Calu3 (cell line): ENCODE measurements around the gene ZNF784. TPM values are rescaled to one million over a fixed set of nuclear protein-coding genes. Genes with fewer than 3 reads are reported as not detected.

ENCODE experiments used
- BruUV-seq: library from RNA; stranded (reverse); fragments of 400-500 nt; replicated peaks from 2 replicates; lab custom pipeline; 2021; lab: Mats Ljungman, UMichigan
- CTCF ChIA-PET: fragments of 300-600 bp; sonication (Branson Sonifier 250); formaldehyde crosslinking; loops from one replicate; lab custom pipeline; 2022; ENCODE audit warnings: antibody characterized with exemption; lab: Charles Lee
- DNase-seq: peaks from one replicate; pipeline ENCODE4 v3.0.0; 2022
- H3K27ac Mint-ChIP-seq: one replicate; pipeline ENCODE4 v1.8.0; 2022; ENCODE audit warnings: mixed read lengths; ENCODE audit not compliant: unreplicated experiment
- H3K27me3 Mint-ChIP-seq: one replicate; pipeline ENCODE4 v1.8.0; 2022; ENCODE audit warnings: mixed read lengths; ENCODE audit not compliant: unreplicated experiment
- H3K36me3 Mint-ChIP-seq: one replicate; pipeline ENCODE4 v1.8.0; 2022; ENCODE audit warnings: mild to moderate bottlenecking, moderate library complexity, mixed read lengths; ENCODE audit not compliant: insufficient read depth, unreplicated experiment
- H3K4me1 Mint-ChIP-seq: one replicate; pipeline ENCODE4 v1.8.0; 2022; ENCODE audit warnings: mild to moderate bottlenecking, low read depth, mixed read lengths; ENCODE audit not compliant: unreplicated experiment
- H3K4me3 Mint-ChIP-seq: one replicate; pipeline ENCODE4 v1.8.0; 2022; ENCODE audit warnings: mild to moderate bottlenecking, low read depth, moderate library complexity, mixed read lengths; ENCODE audit not compliant: unreplicated experiment
- H3K9me3 Mint-ChIP-seq: one replicate; pipeline ENCODE4 v1.8.0; 2022; ENCODE audit warnings: low read depth, mixed read lengths; ENCODE audit not compliant: unreplicated experiment
- CTCF ChIP-seq: fragments of 200-600 bp; IDR thresholded peaks from one replicate; pipeline ENCODE4 v1.8.0; 2022; ENCODE audit warnings: antibody characterized with exemption; ENCODE audit not compliant: unreplicated experiment
- intact Hi-C: fragments of 100-400 bp; cut with micrococcal nuclease; formaldehyde crosslinking; loops from one replicate; pipeline ENCODE4 v1.10.0; 2022; ENCODE audit not compliant: unreplicated experiment
- total RNA-seq: library from RNA; stranded (reverse); gene quantifications from 2 replicates; pipeline ENCODE4 v1.2.3, GENCODE V29; 2022

The ZNF784 gene
- total RNA-seq, 1 experiment from 2014 or later, result 6.0 TPM

GRCh38 chr19:55663846-55664536 is 39.6 kb upstream of the ZNF784 start:
- intact Hi-C loops, result no loop called here

GRCh38 chr19:55661826-55662225 is 37.5 kb upstream of the ZNF784 start:
- Mint-ChIP-seq H3K27ac (no peak overlapping the region), H3K27me3 (no peaks in the 10 kb centered on the region), H3K36me3 (peaks cover 86% of the 10 kb centered on the region), H3K4me3 (no peak overlapping the region), H3K4me1 (peaks cover 44% of the 10 kb centered on the region), H3K9me3 (no peaks in the 10 kb centered on the region)
- BruUV-seq, result no TSS peak
- intact Hi-C loops, result no loop called here
- DNase-seq, result no peak
- CTCF ChIA-PET, result no interaction called here
- no peak for TF ChIP-seq CTCF

More at GRCh38 chr19:55663846-55664536, 39.6 kb upstream of the ZNF784 start:
- H3K4me3 Mint-ChIP-seq, result no peak overlapping the region
- peaks cover 49% of the 10 kb centered on the region for H3K4me1 Mint-ChIP-seq
- no peaks in the 10 kb centered on the region for H3K27me3 Mint-ChIP-seq
- DNase-seq, result no peak
- BruUV-seq, result no TSS peak
- CTCF ChIA-PET, result interaction anchor here (0.6 kb wide), 1 partner anchor 345 kb away, joined by 7 read pairs; no protein-coding TSS in a partner anchor
- TF ChIP-seq CTCF, result no peak
- H3K9me3 Mint-ChIP-seq, result no peaks in the 10 kb centered on the region
- H3K27ac Mint-ChIP-seq, result peak overlapping the region; percentile 46
- peaks cover 88% of the 10 kb centered on the region for H3K36me3 Mint-ChIP-seq

- DNase-seq, result no peak
- H3K36me3 Mint-ChIP-seq, result peaks cover 86% of the 10 kb centered on the region
- BruUV-seq, result no TSS peak
- H3K27ac Mint-ChIP-seq, result no peak overlapping the region
- CTCF ChIA-PET, result no interaction called here
- H3K4me1 Mint-ChIP-seq, result peaks cover 40% of the 10 kb centered on the region
- no peaks in the 10 kb centered on the region for H3K27me3 Mint-ChIP-seq
- H3K9me3 Mint-ChIP-seq, result no peaks in the 10 kb centered on the region
- no peak overlapping the region for H3K4me3 Mint-ChIP-seq
- intact Hi-C loops, result no loop called here
- TF ChIP-seq CTCF, result no peak
Measured at GRCh38 chr19:55660991-55661390, 36.6 kb upstream of the ZNF784 start.

GRCh38 chr19:55660404-55660803 is 36.0 kb upstream of the ZNF784 start:
- Mint-ChIP-seq H3K36me3 (peaks cover 86% of the 10 kb centered on the region), H3K4me3 (no peak overlapping the region), H3K9me3 (no peaks in the 10 kb centered on the region), H3K27me3 (no peaks in the 10 kb centered on the region), H3K4me1 (peaks cover 40% of the 10 kb centered on the region), H3K27ac (no peak overlapping the region)
- DNase-seq, result no peak
- TF ChIP-seq CTCF, result no peak
- CTCF ChIA-PET, result no interaction called here
- intact Hi-C loops, result no loop called here
- no TSS peak for BruUV-seq
